BJ (cell line): ENCODE measurements around the gene STPG1. TPM values are rescaled to one million over a fixed set of nuclear protein-coding genes. Genes with fewer than 3 reads are reported as not detected.

Source experiments
- CTCF ChIA-PET: fragments of 350-600 bp; formaldehyde crosslinking; extraction: SDS; loops from one replicate; lab custom pipeline; 2021; ENCODE audit warnings: antibody characterized with exemption, inconsistent platforms; lab: Yijun Ruan, JAX
- POLR2A ChIA-PET: fragments of 300-600 bp; sonication (Branson Sonifier 250); formaldehyde crosslinking; extraction: SDS; loops from one replicate; lab custom pipeline; 2021; ENCODE audit warnings: antibody characterized with exemption; lab: Charles Lee
- DNase-seq: peaks from one replicate; pipeline ENCODE4 v3.0.0-alpha.2; 2011; ENCODE audit warnings: low read depth
- H3K27me3 ChIP-seq: 2 replicates; pipeline ENCODE4 v1.6.0; 2011; ENCODE audit warnings: low read length; ENCODE audit not compliant: control insufficient read depth, insufficient read depth
- H3K36me3 ChIP-seq: 2 replicates; pipeline ENCODE4 v1.5.1; 2011; ENCODE audit warnings: low read length; ENCODE audit not compliant: control insufficient read depth, insufficient read depth
- H3K4me3 ChIP-seq: 2 replicates; pipeline ENCODE4 v1.5.1; 2011; ENCODE audit warnings: low read depth, mild to moderate bottlenecking, control low read depth, low read length
- CTCF ChIP-seq: IDR thresholded peaks from 2 replicates; pipeline ENCODE4 v1.5.1; 2011; ENCODE audit warnings: low read depth, mild to moderate bottlenecking, control low read depth, inconsistent platforms, low read length, moderate library complexity; ENCODE audit not compliant: insufficient read depth
- polyA plus RNA-seq: library from polyadenylated mRNA; depleted of rRNA; stranded (reverse); fragments of >200 nt; gene quantifications from 2 replicates; pipeline ENCODE4 v1.2.3, GENCODE V29; 2011

The STPG1 gene
- polyA plus RNA-seq, 1 experiment, result 10.3 TPM

DNA sequence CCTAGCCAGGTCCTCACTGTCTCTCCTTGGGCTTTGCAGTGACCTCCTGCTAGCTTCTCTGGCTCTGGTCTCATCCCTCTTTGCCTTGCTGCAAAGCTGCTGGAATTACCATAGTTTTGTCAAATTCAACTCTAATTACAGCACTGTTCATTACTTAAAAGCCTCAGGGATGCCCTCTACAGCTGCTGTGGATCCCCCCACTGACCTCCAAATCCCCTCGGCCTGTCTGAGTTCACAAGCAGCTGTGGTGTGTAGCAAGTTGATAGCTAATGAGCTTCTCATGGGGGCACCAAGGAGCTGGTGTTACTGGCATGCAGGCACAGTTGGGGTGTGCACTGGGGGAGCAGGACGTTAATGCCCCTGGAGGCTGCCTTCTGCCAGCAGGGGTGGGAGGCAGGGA, 26.9 kb upstream of the STPG1 start:
- CTCF ChIA-PET, result interaction anchor here (0.9 to 1.4 kb wide), 3 partner anchors 10 to 48 kb away, joined by 3 to 8 read pairs (median 3); no protein-coding TSS in a partner anchor
- no peak for TF ChIP-seq CTCF

DNA sequence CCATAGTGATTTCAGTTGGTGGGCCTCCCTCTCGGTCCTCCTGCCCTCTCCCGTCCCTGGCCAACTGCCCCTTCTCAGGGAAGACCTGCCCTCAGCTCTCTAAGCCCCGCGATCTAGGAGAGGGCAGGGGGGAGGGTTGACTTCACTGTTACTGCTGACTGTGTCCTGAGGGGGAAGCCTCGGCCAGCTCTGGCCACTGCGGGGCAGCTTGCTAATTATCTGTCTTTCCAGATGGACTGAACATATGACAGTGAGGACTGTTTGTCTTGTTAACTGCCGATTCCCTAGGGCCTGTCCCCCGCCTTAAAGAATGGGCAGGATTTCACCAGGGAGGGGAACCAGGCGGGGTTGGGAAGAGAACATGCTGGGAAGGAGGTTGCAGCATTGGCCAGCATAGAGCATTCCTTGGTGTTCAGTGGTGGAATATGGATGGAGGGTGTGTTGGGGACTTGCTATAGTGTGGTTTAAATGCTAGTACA, 24.9 kb upstream of the STPG1 start:
- ChIA-PET POLR2A (no interaction called here), CTCF (no interaction called here)
- Histone ChIP-seq H3K27me3 (no peaks in the 10 kb centered on the region), H3K4me3 (no peak overlapping the region), H3K36me3 (0 out of 2 replicates have a peak, but pooled peaks cover 2% of the 10 kb centered on the region)
- no peak for DNase-seq
- TF ChIP-seq CTCF, result no peak

More for the DNA sequence above, 26.9 kb upstream of the STPG1 start:
- H3K4me3 ChIP-seq, result no peak overlapping the region
- H3K27me3 ChIP-seq, result no peaks in the 10 kb centered on the region
- DNase-seq, result no peak
- POLR2A ChIA-PET, result no interaction called here
- H3K36me3 ChIP-seq, result peaks cover 6% of the 10 kb centered on the region

DNA sequence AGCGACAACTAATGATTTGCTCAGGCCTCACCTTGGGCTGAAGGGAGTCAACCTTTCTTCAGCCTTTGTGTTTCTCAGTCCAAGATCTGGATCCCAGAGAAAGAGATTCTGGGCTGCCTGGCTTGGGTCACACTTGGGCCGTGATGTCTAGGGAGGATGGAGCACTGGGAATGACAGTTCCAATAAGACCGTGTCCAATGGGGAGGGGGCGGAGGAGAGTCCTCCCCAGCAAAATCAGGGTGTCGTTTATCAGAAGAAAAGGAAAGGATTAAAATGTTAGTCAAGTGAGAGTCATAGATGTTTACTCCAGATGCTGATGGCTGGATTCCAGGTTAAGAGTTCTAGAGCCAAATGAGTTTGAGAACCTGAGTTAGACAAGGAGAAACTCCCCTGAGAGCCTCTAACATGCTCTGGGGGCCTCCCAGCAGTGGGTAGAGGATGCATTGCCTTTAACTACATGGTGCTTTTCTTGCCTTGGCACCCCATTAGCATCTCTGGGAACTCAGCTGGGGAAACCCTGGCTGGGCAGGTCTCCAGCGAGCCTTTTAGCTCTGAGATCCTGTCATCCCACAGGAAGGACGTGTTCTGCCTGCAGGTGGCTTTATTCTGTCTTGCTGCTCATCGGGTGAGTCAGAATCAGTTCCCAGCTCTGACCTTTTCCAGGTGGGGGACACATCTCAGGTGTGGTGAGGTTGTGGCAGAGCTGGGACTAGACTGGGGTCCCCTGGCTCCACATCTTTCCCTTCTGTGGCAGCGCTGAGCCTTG, 24.2 kb upstream of the STPG1 start:
- no peak for DNase-seq
- ChIA-PET CTCF (interaction anchor here (0.7 kb wide), 1 partner anchor 22 kb away, joined by 3 read pairs; the partner anchor contains the start of gene NIPAL3), POLR2A (no interaction called here)
- H3K4me3 ChIP-seq, result no peak overlapping the region
- H3K36me3 ChIP-seq, result 0 out of 2 replicates have a peak, but pooled peaks cover 2% of the 10 kb centered on the region
- no peak for TF ChIP-seq CTCF
- no peaks in the 10 kb centered on the region for H3K27me3 ChIP-seq

GRCh38 chr1:24435782-24436365, 22.3 kb upstream of the STPG1 start:
- no peak overlapping the region for H3K4me3 ChIP-seq
- CTCF ChIA-PET, result interaction anchor here (1.3 to 1.6 kb wide), 3 partner anchors 10 to 20 kb away, joined by 3 to 4 read pairs (median 3); partner anchors contain the start of gene NIPAL3
- POLR2A ChIA-PET, result interaction anchor here (0.6 kb wide), 1 partner anchor 9 kb away, joined by 5 read pairs; no protein-coding TSS in a partner anchor
- no peak for DNase-seq
- 0 out of 2 replicates have a peak, but pooled peaks cover 2% of the 10 kb centered on the region for H3K36me3 ChIP-seq
- H3K27me3 ChIP-seq, result no peaks in the 10 kb centered on the region
- TF ChIP-seq CTCF, result no peak

- no peak overlapping the region for H3K4me3 ChIP-seq
- ChIA-PET POLR2A (interaction anchor here (0.6 kb wide), 1 partner anchor 8 kb away, joined by 5 read pairs; no protein-coding TSS in a partner anchor), CTCF (interaction anchor here (1.2 kb wide), 1 partner anchor 160 kb away, joined by 4 read pairs; no protein-coding TSS in a partner anchor)
- no peak for DNase-seq
- no peaks in the 10 kb centered on the region for H3K27me3 ChIP-seq
- H3K36me3 ChIP-seq, result no peaks in the 10 kb centered on the region; the same call in 1 of the 2 replicates
- TF ChIP-seq CTCF, result no peak
These were observed 13.9 kb upstream of the STPG1 start for GRCh38 chr1:24427545-24427862.
